Esophagus muscularis mucosa (tissue), 4 donors: ENCODE data around the gene SWAP70.

Source experiments
- EP300 ChIP-seq: sonication (generic); formaldehyde crosslinking; IDR thresholded peaks from one replicate; pipeline ENCODE4 v1.6.1; 2017; ENCODE audit warnings: antibody characterized with exemption
- POLR2A ChIP-seq: fragments of 450-650 bp; IDR thresholded peaks from one replicate; pipeline ENCODE4 v1.6.1; 2017; ENCODE audit warnings: antibody characterized with exemption, moderate library complexity, mild to moderate bottlenecking, low read depth
- POLR2AphosphoS5 ChIP-seq, 2 donors: sonication (generic); formaldehyde crosslinking; IDR thresholded peaks; one replicate each; pipeline ENCODE4 v1.6.1; 2017; ENCODE audit warnings: antibody characterized with exemption in 2 of 2
- TF ChIP-seq, protein P1 (sequence below), 3 experiments: fragments of 200-600 bp in 2 of 3; fragments of 450-650 bp in 1 of 3; sonication (generic) in 2 of 3; IDR thresholded peaks; one replicate each; pipeline ENCODE4 v1.5.1; 2017 to 2019; ENCODE audit warnings: antibody characterized with exemption in 3 of 3, mild to moderate bottlenecking in 2 of 3, moderate library complexity in 1 of 3

DNA sequence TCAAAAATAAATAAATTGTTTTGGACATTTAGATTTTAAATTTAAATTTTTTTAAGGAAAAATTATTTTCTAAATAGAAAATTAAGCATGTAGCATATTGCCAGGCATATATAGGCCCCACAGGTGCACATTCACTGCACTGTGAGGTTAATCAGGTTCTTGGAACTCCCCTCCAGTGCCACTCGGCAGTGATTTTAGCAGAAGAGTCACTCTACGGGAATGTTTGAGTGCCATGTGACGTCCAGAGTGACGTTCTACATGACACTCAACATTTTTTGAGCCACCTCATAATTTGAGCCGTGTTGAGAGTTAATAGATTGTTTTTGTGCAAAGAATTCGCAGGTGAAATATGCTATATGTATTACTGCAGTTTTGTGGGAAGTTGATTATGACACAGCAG lies 77.4 kb downstream of the SWAP70 start:
- TF ChIP-seq, protein P1, sequence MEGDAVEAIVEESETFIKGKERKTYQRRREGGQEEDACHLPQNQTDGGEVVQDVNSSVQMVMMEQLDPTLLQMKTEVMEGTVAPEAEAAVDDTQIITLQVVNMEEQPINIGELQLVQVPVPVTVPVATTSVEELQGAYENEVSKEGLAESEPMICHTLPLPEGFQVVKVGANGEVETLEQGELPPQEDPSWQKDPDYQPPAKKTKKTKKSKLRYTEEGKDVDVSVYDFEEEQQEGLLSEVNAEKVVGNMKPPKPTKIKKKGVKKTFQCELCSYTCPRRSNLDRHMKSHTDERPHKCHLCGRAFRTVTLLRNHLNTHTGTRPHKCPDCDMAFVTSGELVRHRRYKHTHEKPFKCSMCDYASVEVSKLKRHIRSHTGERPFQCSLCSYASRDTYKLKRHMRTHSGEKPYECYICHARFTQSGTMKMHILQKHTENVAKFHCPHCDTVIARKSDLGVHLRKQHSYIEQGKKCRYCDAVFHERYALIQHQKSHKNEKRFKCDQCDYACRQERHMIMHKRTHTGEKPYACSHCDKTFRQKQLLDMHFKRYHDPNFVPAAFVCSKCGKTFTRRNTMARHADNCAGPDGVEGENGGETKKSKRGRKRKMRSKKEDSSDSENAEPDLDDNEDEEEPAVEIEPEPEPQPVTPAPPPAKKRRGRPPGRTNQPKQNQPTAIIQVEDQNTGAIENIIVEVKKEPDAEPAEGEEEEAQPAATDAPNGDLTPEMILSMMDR (IDR thresholded peaks at IDR 0.05): no peak
- TF ChIP-seq POLR2A: no peak
- TF ChIP-seq EP300: no peak
- TF ChIP-seq POLR2AphosphoS5 (IDR thresholded peaks at IDR 0.05): no peak
